ENCODE measurements around the gene ANKUB1.
"Not testable (repeated sequence)": the region's sequence is repeated elsewhere in the genome, so short reads cannot be mapped to it uniquely, and the experiment has no call there.

Gene ANKUB1

DNA sequence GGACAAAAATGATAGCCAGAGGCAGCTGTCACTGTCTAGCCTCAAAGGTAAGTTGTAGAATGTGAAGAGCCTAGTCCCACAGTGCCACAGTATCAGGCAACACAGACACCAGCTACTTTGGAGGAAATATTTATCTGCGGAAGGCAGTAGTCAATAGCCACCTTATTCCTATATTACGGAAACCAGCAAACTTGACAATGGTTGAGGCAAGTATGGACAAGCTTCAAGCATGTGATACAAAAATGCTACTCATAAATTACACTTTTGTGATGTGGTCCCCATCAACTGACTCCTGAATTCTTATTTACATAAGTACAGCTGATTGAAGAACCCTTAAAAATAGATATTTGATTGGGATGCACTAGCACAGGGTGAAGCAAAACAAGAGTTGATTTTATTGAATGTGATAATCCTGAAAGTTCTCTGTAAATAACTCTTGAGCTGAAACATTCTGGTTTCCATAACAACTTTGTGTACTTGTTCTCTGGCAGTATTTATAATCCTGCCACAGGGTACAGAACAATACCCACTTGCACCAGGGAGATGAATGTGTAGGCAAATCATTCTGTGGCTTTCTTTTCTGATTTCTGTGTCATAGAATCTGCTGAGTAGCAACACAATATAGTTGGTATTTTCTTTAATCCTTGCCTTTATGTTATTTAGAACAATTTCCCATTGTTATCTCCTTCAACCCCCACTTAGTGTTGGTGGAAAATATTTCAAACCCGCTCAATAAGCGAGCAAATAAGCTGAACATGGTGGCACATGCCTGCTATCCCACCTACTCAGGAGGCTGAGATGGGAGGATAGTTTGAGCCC, at the start of gene ANKUB1:
ANKUB1 (minus strand) TSS at position 103 of the 819 bp plus-strand sequence. CDS start 188 bp downstream, outside the sequence.
- ChIA-PET POLR2A (no interaction called here), CTCF (interaction anchor here (0.5 to 1.9 kb wide), 2 partner anchors 16 to 32 kb away, joined by 3 to 10 read pairs; no protein-coding TSS in a partner anchor)
- no peak for TF ChIP-seq L3MBTL2 (conservative IDR thresholded peaks at IDR 0.05)
- no peak for TF ChIP-seq FOXM1 (IDR thresholded peaks at IDR 0.05; ENCODE audit: borderline replicate concordance)
- no peak for TF ChIP-seq HDGF (IDR thresholded peaks at IDR 0.05; ENCODE audit: borderline replicate concordance)
- TF ChIP-seq, protein P1, sequence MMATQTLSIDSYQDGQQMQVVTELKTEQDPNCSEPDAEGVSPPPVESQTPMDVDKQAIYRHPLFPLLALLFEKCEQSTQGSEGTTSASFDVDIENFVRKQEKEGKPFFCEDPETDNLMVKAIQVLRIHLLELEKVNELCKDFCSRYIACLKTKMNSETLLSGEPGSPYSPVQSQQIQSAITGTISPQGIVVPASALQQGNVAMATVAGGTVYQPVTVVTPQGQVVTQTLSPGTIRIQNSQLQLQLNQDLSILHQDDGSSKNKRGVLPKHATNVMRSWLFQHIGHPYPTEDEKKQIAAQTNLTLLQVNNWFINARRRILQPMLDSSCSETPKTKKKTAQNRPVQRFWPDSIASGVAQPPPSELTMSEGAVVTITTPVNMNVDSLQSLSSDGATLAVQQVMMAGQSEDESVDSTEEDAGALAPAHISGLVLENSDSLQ (IDR thresholded peaks at IDR 0.05) = no peak
- no peak for TF ChIP-seq ELF4 (IDR thresholded peaks at IDR 0.05)
- TF ChIP-seq FOXA1 (IDR thresholded peaks at IDR 0.05) = no peak
- no peak for TF ChIP-seq ARNT (IDR thresholded peaks at IDR 0.05)
- no peak for TF ChIP-seq BHLHE40 (IDR thresholded peaks at IDR 0.05; ENCODE audit: borderline replicate concordance)
- TF ChIP-seq ZNF384 (IDR thresholded peaks at IDR 0.05) = no peak
- no peak for TF ChIP-seq NFRKB (IDR thresholded peaks at IDR 0.05)
- TF ChIP-seq FOXK2 (IDR thresholded peaks at IDR 0.05) = no peak
- no peak for TF ChIP-seq SP1 (IDR thresholded peaks at IDR 0.05)
- TF ChIP-seq CTBP1 (IDR thresholded peaks at IDR 0.05; ENCODE audit: borderline replicate concordance) = no peak
- TF ChIP-seq SUZ12 (IDR thresholded peaks at IDR 0.05) = no peak
- no peak for TF ChIP-seq TARDBP (IDR thresholded peaks at IDR 0.05)
- no peak for TF ChIP-seq LEF1 (IDR thresholded peaks at IDR 0.05; ENCODE audit: borderline replicate concordance)
- DNase-seq (ENCODE audit: extremely low spot score) = no peak

GRCh38 chr3:149839896-149840295, 47.5 kb upstream of the ANKUB1 start:
- DNase-seq (ENCODE audit: extremely low spot score) = no peak
- ChIA-PET POLR2A (no interaction called here), CTCF (no interaction called here)
- TF ChIP-seq BHLHE40 (IDR thresholded peaks at IDR 0.05; ENCODE audit: borderline replicate concordance) (no peak), LEF1 (IDR thresholded peaks at IDR 0.05; ENCODE audit: borderline replicate concordance) (no peak), TARDBP (IDR thresholded peaks at IDR 0.05) (no peak), ZNF384 (IDR thresholded peaks at IDR 0.05) (no peak)

DNA sequence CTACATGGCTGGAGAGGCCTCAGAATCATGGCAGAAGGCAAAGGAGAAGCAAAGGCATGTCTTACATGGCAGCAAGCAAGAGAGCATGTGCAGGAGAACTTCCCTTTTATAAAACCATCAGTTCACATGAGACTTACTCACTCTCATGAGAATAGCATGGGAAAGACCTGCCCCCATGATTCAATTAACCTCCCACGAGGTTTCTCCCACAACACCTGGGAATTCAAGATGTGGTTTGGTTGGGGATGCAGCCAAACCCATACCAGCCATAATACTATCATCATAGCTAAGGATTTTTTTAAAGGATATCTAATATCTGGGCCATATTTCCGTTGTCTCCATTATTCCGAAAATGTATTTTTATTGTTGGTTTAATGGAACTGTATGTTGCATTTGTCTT, 47.1 kb upstream of the ANKUB1 start:
- CTCF ChIA-PET; DNase-seq (ENCODE audit: extremely low spot score); POLR2A ChIA-PET: not testable (repeated sequence)

- POLR2A ChIA-PET; DNase-seq (ENCODE audit: extremely low spot score); CTCF ChIA-PET: not testable (repeated sequence)
Observed at GRCh38 chr3:149838491-149838890, 46.1 kb upstream of the ANKUB1 start.

DNA sequence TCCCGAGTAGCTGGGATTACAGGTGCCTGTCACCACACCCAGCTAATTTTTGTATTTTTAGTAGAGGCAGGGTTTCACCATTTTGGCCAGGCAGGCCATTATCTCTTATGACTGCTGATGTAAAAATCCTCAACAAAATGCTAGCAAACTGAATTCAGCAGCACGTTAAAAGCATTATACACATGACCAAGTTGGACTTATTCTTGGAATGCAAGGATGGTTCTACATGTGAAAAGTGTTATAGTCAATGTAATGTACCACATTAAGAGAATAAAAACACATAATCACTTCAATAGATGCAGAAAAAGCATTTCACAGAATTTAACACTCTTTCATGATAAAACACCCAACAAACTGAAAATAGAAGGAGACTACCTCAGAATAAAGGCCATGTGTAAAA, 40.9 kb upstream of the ANKUB1 start:
- DNase-seq (ENCODE audit: extremely low spot score) = no peak
- POLR2A ChIA-PET = no interaction called here
- CTCF ChIA-PET = no interaction called here
- TF ChIP-seq FOXM1 (IDR thresholded peaks at IDR 0.05; ENCODE audit: borderline replicate concordance) (no peak), L3MBTL2 (conservative IDR thresholded peaks at IDR 0.05) (no peak), BHLHE40 (IDR thresholded peaks at IDR 0.05; ENCODE audit: borderline replicate concordance) (no peak), CTBP1 (IDR thresholded peaks at IDR 0.05; ENCODE audit: borderline replicate concordance) (no peak), FOXK2 (IDR thresholded peaks at IDR 0.05) (no peak), HDGF (IDR thresholded peaks at IDR 0.05; ENCODE audit: borderline replicate concordance) (no peak), SP1 (IDR thresholded peaks at IDR 0.05) (no peak), NFRKB (IDR thresholded peaks at IDR 0.05) (no peak), ARNT (IDR thresholded peaks at IDR 0.05) (no peak), ELF4 (IDR thresholded peaks at IDR 0.05) (no peak), FOXA1 (IDR thresholded peaks at IDR 0.05) (no peak), TARDBP (IDR thresholded peaks at IDR 0.05) (no peak), ZNF384 (IDR thresholded peaks at IDR 0.05) (no peak)
- TF ChIP-seq, protein P1 (IDR thresholded peaks at IDR 0.05) = no peak

DNA sequence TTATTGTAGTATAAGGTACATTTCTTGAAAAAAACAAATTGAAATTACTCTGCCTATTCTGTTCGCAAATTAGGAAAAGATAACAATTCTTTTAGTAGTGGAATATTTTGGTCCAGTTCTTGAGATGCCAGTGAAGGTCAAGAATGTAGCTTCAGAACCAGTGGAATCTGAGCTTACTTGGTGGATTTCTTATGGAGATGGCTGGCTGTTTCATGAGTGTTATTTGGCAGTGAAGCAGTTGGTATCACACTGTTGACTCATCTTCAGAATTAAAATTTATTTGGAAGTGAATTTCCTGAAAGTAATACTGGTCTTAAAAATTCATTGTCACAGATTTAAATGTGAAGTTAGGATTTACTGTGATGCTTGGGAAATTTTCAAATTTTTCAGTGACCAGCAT, 39.7 kb upstream of the ANKUB1 start:
- no peak for DNase-seq (ENCODE audit: extremely low spot score)
- TF ChIP-seq FOXK2 (IDR thresholded peaks at IDR 0.05) = no peak
- no peak for TF ChIP-seq CTBP1 (IDR thresholded peaks at IDR 0.05; ENCODE audit: borderline replicate concordance)
- TF ChIP-seq ZNF384 (IDR thresholded peaks at IDR 0.05) = no peak
- no peak for TF ChIP-seq TARDBP (IDR thresholded peaks at IDR 0.05)
- TF ChIP-seq HDGF (IDR thresholded peaks at IDR 0.05; ENCODE audit: borderline replicate concordance) = no peak
- TF ChIP-seq BHLHE40 (IDR thresholded peaks at IDR 0.05; ENCODE audit: borderline replicate concordance) = no peak
- TF ChIP-seq NFRKB (IDR thresholded peaks at IDR 0.05) = no peak
- TF ChIP-seq, protein P1 (IDR thresholded peaks at IDR 0.05) = no peak
- TF ChIP-seq ELF4 (IDR thresholded peaks at IDR 0.05) = no peak
- ChIA-PET CTCF (no interaction called here), POLR2A (no interaction called here)

DNA sequence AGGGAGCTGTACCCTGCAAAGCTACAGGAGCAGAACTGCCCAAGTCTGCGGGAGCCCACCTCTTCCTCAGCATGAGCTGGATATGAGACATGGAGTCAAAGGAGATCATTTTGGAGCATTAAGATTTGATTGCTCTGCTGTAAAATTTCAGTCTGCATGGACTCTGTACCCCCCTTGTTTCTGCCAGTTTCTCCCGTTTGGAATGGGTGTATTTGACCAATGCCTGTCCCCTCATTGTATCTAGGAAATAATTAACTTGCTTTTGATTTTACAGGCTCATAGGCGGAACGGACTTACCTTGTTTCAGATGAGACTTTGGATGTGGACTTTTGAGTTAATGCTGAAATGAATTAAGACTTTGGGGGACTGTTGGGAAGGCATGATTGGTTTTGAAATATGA, 39.0 kb upstream of the ANKUB1 start:
- no peak for TF ChIP-seq FOXM1 (IDR thresholded peaks at IDR 0.05; ENCODE audit: borderline replicate concordance)
- no peak for TF ChIP-seq SUZ12 (IDR thresholded peaks at IDR 0.05)
- TF ChIP-seq FOXK2 (IDR thresholded peaks at IDR 0.05) = no peak
- TF ChIP-seq BHLHE40 (IDR thresholded peaks at IDR 0.05; ENCODE audit: borderline replicate concordance) = no peak
- no peak for TF ChIP-seq CTBP1 (IDR thresholded peaks at IDR 0.05; ENCODE audit: borderline replicate concordance)
- TF ChIP-seq LEF1 (IDR thresholded peaks at IDR 0.05; ENCODE audit: borderline replicate concordance) = no peak
- TF ChIP-seq, protein P1 (IDR thresholded peaks at IDR 0.05) = no peak
- TF ChIP-seq ZNF384 (IDR thresholded peaks at IDR 0.05) = no peak
- TF ChIP-seq L3MBTL2 (conservative IDR thresholded peaks at IDR 0.05) = no peak
- TF ChIP-seq FOXA1 (IDR thresholded peaks at IDR 0.05) = no peak
- no peak for TF ChIP-seq ARNT (IDR thresholded peaks at IDR 0.05)
- TF ChIP-seq ELF4 (IDR thresholded peaks at IDR 0.05) = no peak
- no peak for TF ChIP-seq TARDBP (IDR thresholded peaks at IDR 0.05)
- no peak for TF ChIP-seq HDGF (IDR thresholded peaks at IDR 0.05; ENCODE audit: borderline replicate concordance)
- POLR2A ChIA-PET = no interaction called here
- CTCF ChIA-PET = no interaction called here
- DNase-seq (ENCODE audit: extremely low spot score) = no peak
